Karpas-422 (cell line): ENCODE measurements around the gene ABLIM2. TPM values are rescaled to one million over a fixed set of nuclear protein-coding genes. Genes with fewer than 3 reads are reported as not detected.

Experiments
- DNase-seq: peaks from one replicate; pipeline ENCODE4 v3.0.0-alpha.2; 2015
- H2AFZ ChIP-seq: fragments of 200-600 bp; sonication (generic); 2 replicates; pipeline ENCODE4 v1.6.1; 2014; ENCODE audit warnings: antibody characterized with exemption, low read length, mixed read lengths
- H3K27ac ChIP-seq: fragments of 200-600 bp; sonication (generic); 2 replicates; pipeline ENCODE4 v1.5.1; 2014; ENCODE audit warnings: mild to moderate bottlenecking, low read length, moderate library complexity
- H3K27me3 ChIP-seq: fragments of 200-600 bp; sonication (generic); 2 replicates; pipeline ENCODE4 v1.6.1; 2014; ENCODE audit warnings: low read length, mixed read lengths
- H3K36me3 ChIP-seq: fragments of 200-600 bp; sonication (generic); 2 replicates; pipeline ENCODE4 v1.6.1; 2014; ENCODE audit warnings: low read length, mixed read lengths; ENCODE audit not compliant: insufficient read depth
- H3K4me1 ChIP-seq: fragments of 200-600 bp; sonication (generic); 2 replicates; pipeline ENCODE4 v1.6.1; 2014; ENCODE audit warnings: mild to moderate bottlenecking, low read length, mixed read lengths
- H3K4me2 ChIP-seq: fragments of 200-600 bp; sonication (generic); 2 replicates; pipeline ENCODE4 v1.6.1; 2014; ENCODE audit warnings: low read length, low read depth, mild to moderate bottlenecking; ENCODE audit not compliant: poor library complexity, severe bottlenecking
- H3K4me3 ChIP-seq: fragments of 200-600 bp; sonication (generic); 2 replicates; pipeline ENCODE4 v1.5.1; 2014; ENCODE audit warnings: mild to moderate bottlenecking, antibody characterized with exemption, low read length, mixed read lengths
- H3K79me2 ChIP-seq: fragments of 200-600 bp; sonication (generic); 2 replicates; pipeline ENCODE4 v1.6.1; 2014; ENCODE audit warnings: mild to moderate bottlenecking, low read length, mixed read lengths
- H3K9ac ChIP-seq: fragments of 200-600 bp; sonication (generic); 2 replicates; pipeline ENCODE4 v1.6.0; 2014; ENCODE audit warnings: low read length
- H3K9me2 ChIP-seq: fragments of 200-600 bp; sonication (generic), shearing (Covaris generic); replicated peaks from 2 replicates; pipeline ENCODE4 v1.6.0; 2014; ENCODE audit warnings: mild to moderate bottlenecking, low read length, moderate library complexity; ENCODE audit not compliant: insufficient read depth
- H3K9me3 ChIP-seq: fragments of 300-700, 200-600 bp; sonication (generic); 2 replicates; pipeline ENCODE4 v1.6.1; 2014; ENCODE audit warnings: low read length, mixed read lengths
- H4K20me1 ChIP-seq: fragments of 200-600 bp; sonication (generic); 2 replicates; pipeline ENCODE4 v1.6.1; 2014; ENCODE audit warnings: mild to moderate bottlenecking, antibody characterized with exemption, low read length, low read depth; ENCODE audit not compliant: insufficient read depth
- total RNA-seq: library from RNA; depleted of rRNA; stranded (reverse); fragments of >200 nt; shearing (Covaris generic); gene quantifications from 2 replicates; pipeline ENCODE4 v1.2.3, GENCODE V29; 2014; ENCODE audit warnings: low replicate concordance

The ABLIM2 gene
- total RNA-seq, 1 experiment from 2014 or later: not detected

GRCh38 chr4:8117278-8117682 is 41.3 kb downstream of the ABLIM2 start:
- Histone ChIP-seq H3K27me3 (no peaks in the 10 kb centered on the region), H4K20me1 (no peaks in the 10 kb centered on the region), H3K4me2 (no peak overlapping the region), H3K9ac (no peak overlapping the region), H3K9me3 (no peaks in the 10 kb centered on the region), H3K27ac (no peak overlapping the region), H3K79me2 (no peaks in the 10 kb centered on the region), H3K9me2 (no peaks in the 10 kb centered on the region), H3K4me1 (no peaks in the 10 kb centered on the region), H2AFZ (no peak overlapping the region), H3K4me3 (no peak overlapping the region), H3K36me3 (no peaks in the 10 kb centered on the region)
- peak; percentile 92 for DNase-seq

GRCh38 chr4:8115916-8116315 is 42.7 kb downstream of the ABLIM2 start:
- Histone ChIP-seq H3K4me1 (no peaks in the 10 kb centered on the region), H3K9ac (no peak overlapping the region), H3K36me3 (no peaks in the 10 kb centered on the region), H3K4me3 (no peak overlapping the region), H3K27me3 (no peaks in the 10 kb centered on the region), H3K27ac (no peak overlapping the region), H2AFZ (no peak overlapping the region), H3K79me2 (no peaks in the 10 kb centered on the region), H3K4me2 (no peak overlapping the region), H4K20me1 (no peaks in the 10 kb centered on the region), H3K9me2 (no peaks in the 10 kb centered on the region), H3K9me3 (no peaks in the 10 kb centered on the region)
- no peak for DNase-seq

- no peak overlapping the region for H3K9ac ChIP-seq
- no peak overlapping the region for H3K27ac ChIP-seq
- H3K4me1 ChIP-seq: no peaks in the 10 kb centered on the region
- no peak overlapping the region for H3K4me2 ChIP-seq
- DNase-seq: no peak
- H3K4me3 ChIP-seq: no peak overlapping the region
- H3K36me3 ChIP-seq: no peaks in the 10 kb centered on the region
- H3K27me3 ChIP-seq: no peaks in the 10 kb centered on the region
- no peaks in the 10 kb centered on the region for H4K20me1 ChIP-seq
- H3K9me2 ChIP-seq: no peaks in the 10 kb centered on the region
- H3K79me2 ChIP-seq: no peaks in the 10 kb centered on the region
- H2AFZ ChIP-seq: no peak overlapping the region
- H3K9me3 ChIP-seq: no peaks in the 10 kb centered on the region
Measured at GRCh38 chr4:8115203-8115520, 43.5 kb downstream of the ABLIM2 start.

- H3K79me2 ChIP-seq: no peaks in the 10 kb centered on the region
- no peak overlapping the region for H3K4me2 ChIP-seq
- H3K9me2 ChIP-seq: no peaks in the 10 kb centered on the region
- H3K27ac ChIP-seq: no peak overlapping the region
- no peaks in the 10 kb centered on the region for H3K9me3 ChIP-seq
- no peaks in the 10 kb centered on the region for H3K4me1 ChIP-seq
- no peak overlapping the region for H3K9ac ChIP-seq
- no peaks in the 10 kb centered on the region for H3K36me3 ChIP-seq
- no peak for DNase-seq
- H3K4me3 ChIP-seq: no peak overlapping the region
- H2AFZ ChIP-seq: no peak overlapping the region
- no peaks in the 10 kb centered on the region for H3K27me3 ChIP-seq
- no peaks in the 10 kb centered on the region for H4K20me1 ChIP-seq
Measured at GRCh38 chr4:8114456-8115202, 44.0 kb downstream of the ABLIM2 start.

- no peak overlapping the region for H3K4me2 ChIP-seq
- no peaks in the 10 kb centered on the region for H3K36me3 ChIP-seq
- no peak overlapping the region for H3K27ac ChIP-seq
- H3K4me3 ChIP-seq: no peak overlapping the region
- no peak overlapping the region for H2AFZ ChIP-seq
- no peak for DNase-seq
- H4K20me1 ChIP-seq: no peaks in the 10 kb centered on the region
- H3K9me3 ChIP-seq: no peaks in the 10 kb centered on the region
- H3K4me1 ChIP-seq: no peaks in the 10 kb centered on the region
- no peaks in the 10 kb centered on the region for H3K27me3 ChIP-seq
- no peaks in the 10 kb centered on the region for H3K9me2 ChIP-seq
- H3K9ac ChIP-seq: no peak overlapping the region
- H3K79me2 ChIP-seq: no peaks in the 10 kb centered on the region
Measured at GRCh38 chr4:8113611-8114377, 44.8 kb downstream of the ABLIM2 start.

- Histone ChIP-seq H3K27me3 (no peaks in the 10 kb centered on the region), H3K9me3 (no peaks in the 10 kb centered on the region), H3K9me2 (no peaks in the 10 kb centered on the region), H4K20me1 (no peaks in the 10 kb centered on the region), H3K4me2 (no peak overlapping the region), H3K9ac (no peak overlapping the region), H2AFZ (no peak overlapping the region), H3K4me1 (no peaks in the 10 kb centered on the region), H3K4me3 (no peak overlapping the region), H3K27ac (no peak overlapping the region), H3K79me2 (no peaks in the 10 kb centered on the region), H3K36me3 (no peaks in the 10 kb centered on the region)
- DNase-seq: no peak
Measured at GRCh38 chr4:8112672-8113071, 45.9 kb downstream of the ABLIM2 start.

- Histone ChIP-seq H3K79me2 (no peaks in the 10 kb centered on the region), H3K9me3 (no peaks in the 10 kb centered on the region), H4K20me1 (no peaks in the 10 kb centered on the region), H3K4me2 (no peak overlapping the region), H3K27ac (no peak overlapping the region), H3K9me2 (no peaks in the 10 kb centered on the region), H3K9ac (no peak overlapping the region), H2AFZ (no peak overlapping the region), H3K4me3 (no peak overlapping the region), H3K27me3 (no peaks in the 10 kb centered on the region), H3K4me1 (no peaks in the 10 kb centered on the region), H3K36me3 (no peaks in the 10 kb centered on the region)
- DNase-seq: no peak
Measured at GRCh38 chr4:8112036-8112576, 46.5 kb downstream of the ABLIM2 start.

- DNase-seq: no peak
- no peaks in the 10 kb centered on the region for H3K79me2 ChIP-seq
- H4K20me1 ChIP-seq: no peaks in the 10 kb centered on the region
- H3K27ac ChIP-seq: no peak overlapping the region
- H3K4me2 ChIP-seq: no peak overlapping the region
- H3K9me3 ChIP-seq: no peaks in the 10 kb centered on the region
- H3K27me3 ChIP-seq: no peaks in the 10 kb centered on the region
- no peak overlapping the region for H3K4me3 ChIP-seq
- H3K4me1 ChIP-seq: no peaks in the 10 kb centered on the region
- H3K9me2 ChIP-seq: no peaks in the 10 kb centered on the region
- no peaks in the 10 kb centered on the region for H3K36me3 ChIP-seq
- no peak overlapping the region for H2AFZ ChIP-seq
- no peak overlapping the region for H3K9ac ChIP-seq
Measured at GRCh38 chr4:8110071-8110986, 48.3 kb downstream of the ABLIM2 start.
